RWPE1 (cell line): Measurements from ENCODE around the gene CHSY1.

Source experiments
- CTCF ChIA-PET: fragments of 350-600 bp; sonication (Branson Sonifier 250); formaldehyde crosslinking; extraction: SDS; loops from one replicate; lab custom pipeline; 2021; lab: Yijun Ruan, JAX
- POLR2A ChIA-PET: fragments of 400-600 bp; formaldehyde crosslinking; extraction: SDS; loops from one replicate; lab custom pipeline; 2020; ENCODE audit warnings: antibody characterized with exemption; ENCODE audit not compliant: low non-redundant PET; lab: Yijun Ruan, JAX
- DNase-seq: peaks from one replicate; pipeline ENCODE4 v3.0.0; 2012; ENCODE audit warnings: low spot score
- H3K27ac ChIP-seq: fragments of 450-650 bp; 2 replicates; pipeline ENCODE4 v1.5.1; 2017
- TF ChIP-seq, protein P1 (sequence below): fragments of 450-650 bp; conservative IDR thresholded peaks from 2 replicates; pipeline ENCODE4 v1.5.1; 2017; ENCODE audit warnings: low read depth, mild to moderate bottlenecking

The CHSY1 gene

DNA sequence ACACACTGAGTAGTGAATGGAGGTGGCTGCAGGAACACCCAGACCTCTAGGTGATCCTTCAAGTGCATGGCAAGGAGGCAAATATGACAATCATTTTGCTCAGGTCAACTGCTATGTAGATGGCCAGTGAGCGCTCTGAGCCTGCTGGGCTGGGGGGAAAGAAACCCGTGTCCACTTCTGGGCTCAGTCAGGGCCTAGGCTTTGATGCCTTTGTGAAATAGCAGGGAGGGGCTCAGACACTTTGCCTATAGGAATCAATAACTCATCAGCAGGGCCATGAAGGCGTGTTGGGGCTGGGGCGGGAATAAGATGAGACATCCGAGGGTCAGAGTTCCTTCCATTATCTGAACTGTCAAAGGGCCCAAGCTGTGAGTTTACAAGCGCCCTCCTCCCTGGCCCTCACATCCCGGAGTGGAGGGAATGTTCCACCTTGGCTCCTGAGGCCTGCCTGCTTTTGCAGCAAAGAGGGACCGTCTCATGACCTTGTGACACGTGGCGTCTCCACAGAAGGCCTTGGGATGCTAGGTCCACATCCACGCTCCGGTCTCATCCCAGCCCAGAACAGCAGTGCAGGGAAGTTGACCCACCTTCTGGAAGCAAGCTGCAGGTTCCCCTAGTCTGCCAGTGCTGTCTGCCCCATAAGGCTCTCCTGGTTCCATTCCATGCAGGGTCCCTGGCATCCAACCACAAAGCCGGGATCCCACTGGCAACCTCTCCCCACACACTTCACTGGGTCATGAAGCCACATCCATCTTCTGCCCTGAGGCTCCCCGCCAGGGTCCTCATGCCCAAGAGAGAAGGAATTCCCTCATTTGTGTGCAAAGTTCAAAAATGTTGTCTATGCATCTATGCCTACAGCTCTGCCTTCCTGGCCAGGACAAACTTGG is 78.4 kb downstream of the CHSY1 start:
- no peak for DNase-seq
- CTCF ChIA-PET: no interaction called here
- H3K27ac ChIP-seq: peak overlapping the region; percentile 75
- TF ChIP-seq, protein P1, sequence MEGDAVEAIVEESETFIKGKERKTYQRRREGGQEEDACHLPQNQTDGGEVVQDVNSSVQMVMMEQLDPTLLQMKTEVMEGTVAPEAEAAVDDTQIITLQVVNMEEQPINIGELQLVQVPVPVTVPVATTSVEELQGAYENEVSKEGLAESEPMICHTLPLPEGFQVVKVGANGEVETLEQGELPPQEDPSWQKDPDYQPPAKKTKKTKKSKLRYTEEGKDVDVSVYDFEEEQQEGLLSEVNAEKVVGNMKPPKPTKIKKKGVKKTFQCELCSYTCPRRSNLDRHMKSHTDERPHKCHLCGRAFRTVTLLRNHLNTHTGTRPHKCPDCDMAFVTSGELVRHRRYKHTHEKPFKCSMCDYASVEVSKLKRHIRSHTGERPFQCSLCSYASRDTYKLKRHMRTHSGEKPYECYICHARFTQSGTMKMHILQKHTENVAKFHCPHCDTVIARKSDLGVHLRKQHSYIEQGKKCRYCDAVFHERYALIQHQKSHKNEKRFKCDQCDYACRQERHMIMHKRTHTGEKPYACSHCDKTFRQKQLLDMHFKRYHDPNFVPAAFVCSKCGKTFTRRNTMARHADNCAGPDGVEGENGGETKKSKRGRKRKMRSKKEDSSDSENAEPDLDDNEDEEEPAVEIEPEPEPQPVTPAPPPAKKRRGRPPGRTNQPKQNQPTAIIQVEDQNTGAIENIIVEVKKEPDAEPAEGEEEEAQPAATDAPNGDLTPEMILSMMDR: no peak
- POLR2A ChIA-PET: no interaction called here

DNA sequence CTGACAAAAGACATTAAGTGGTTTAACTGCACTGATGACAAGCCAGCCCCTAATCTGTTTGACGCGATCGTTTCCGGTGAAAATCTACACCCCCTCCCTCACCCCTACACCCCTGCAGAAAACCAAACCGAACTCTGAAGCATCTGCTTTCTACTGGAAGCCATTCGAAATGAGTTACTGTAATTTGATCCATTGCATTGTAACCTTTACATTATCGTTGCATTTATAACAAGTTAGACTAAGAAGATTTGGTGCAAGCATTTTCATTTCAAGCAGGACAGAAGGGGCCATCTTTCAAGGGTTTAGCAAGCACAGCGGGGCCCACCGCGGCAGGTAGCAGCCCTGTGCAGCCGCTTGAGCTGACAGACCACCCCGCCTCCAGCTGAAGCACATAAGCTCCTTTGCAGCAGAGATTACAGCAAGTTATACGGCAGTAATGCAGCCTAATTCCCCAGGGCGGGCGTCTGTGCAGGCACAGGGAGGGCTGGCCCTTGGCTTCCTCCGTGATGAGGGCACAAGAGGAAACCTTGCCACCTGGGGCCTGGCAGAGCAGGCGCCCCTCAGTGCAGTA is 79.3 kb downstream of the CHSY1 start:
- POLR2A ChIA-PET: no interaction called here
- no peak for DNase-seq
- CTCF ChIA-PET: interaction anchor here (1.3 kb wide), 1 partner anchor 9 kb away, joined by 3 read pairs; no protein-coding TSS in a partner anchor
- peak overlapping the region; percentile 75 for H3K27ac ChIP-seq
- TF ChIP-seq, protein P1: no peak

DNA sequence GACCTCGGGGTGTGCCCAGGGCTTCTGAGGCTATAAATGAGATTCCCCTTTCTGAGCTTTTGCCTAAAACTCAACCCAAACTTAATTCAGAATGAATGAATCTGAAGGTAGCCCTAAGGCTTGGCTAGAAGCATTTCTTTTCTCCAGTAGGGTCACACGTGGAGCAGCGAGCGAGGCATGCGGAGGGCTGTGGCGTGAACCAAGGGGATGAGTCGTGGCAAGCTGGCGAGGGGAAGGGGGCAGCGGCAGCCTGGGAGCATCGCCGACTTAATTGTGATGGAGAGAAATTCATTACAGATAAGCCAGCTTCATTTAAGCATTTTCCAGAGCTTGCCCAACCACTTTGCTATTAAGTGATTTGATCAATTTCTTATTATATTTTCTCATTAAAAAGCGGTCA is 79.9 kb downstream of the CHSY1 start:
- ChIA-PET POLR2A (no interaction called here), CTCF (interaction anchor here (1.3 kb wide), 1 partner anchor 9 kb away, joined by 3 read pairs; no protein-coding TSS in a partner anchor)
- peak overlapping the region; percentile 96 for H3K27ac ChIP-seq
- TF ChIP-seq, protein P1: no peak
- no peak for DNase-seq

DNA sequence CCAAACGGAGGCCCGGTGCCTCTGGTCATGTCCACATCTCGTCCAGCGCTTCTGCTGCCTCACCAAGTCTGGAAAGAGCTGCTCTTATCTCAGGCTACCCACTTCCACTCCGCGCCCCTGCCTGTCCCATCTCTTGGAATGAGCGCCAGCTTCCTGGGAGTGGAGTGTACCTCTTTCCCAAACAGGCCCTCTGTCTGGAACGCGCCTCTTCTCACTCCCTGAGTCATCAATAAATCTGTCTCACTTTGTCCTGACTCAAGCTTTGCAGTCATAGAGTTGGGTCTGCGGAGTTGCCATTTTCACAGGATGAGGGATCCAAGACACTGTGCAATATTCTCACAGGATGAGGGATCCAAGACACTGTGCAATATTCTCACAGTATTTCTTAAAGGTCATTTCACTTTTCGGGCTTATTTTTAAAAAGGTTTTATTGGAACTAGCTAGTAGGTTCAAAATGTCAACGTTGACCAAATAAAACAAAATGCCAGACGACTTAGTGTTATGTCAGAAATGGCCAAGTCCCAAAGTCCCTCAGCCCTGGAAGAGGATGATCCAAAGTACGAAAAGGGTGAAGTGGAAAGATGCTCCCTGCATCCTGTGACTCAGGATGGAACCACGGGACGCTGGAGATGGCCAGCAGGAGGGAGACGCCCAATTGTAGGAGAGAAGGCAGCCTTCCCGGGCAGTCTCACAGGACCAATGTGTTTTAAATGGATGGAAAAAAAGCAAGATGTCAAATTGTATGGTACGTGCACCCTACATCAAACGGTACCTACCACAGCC is 81.1 kb downstream of the CHSY1 start:
- peak; percentile 81 for DNase-seq
- peak overlapping the region; percentile 96 for H3K27ac ChIP-seq
- TF ChIP-seq, protein P1: no peak
- CTCF ChIA-PET: interaction anchor here (0.5 to 1.3 kb wide), 4 partner anchors 10 to 70 kb away, joined by 3 to 4 read pairs (median 3); no protein-coding TSS in a partner anchor
- POLR2A ChIA-PET: no interaction called here

DNA sequence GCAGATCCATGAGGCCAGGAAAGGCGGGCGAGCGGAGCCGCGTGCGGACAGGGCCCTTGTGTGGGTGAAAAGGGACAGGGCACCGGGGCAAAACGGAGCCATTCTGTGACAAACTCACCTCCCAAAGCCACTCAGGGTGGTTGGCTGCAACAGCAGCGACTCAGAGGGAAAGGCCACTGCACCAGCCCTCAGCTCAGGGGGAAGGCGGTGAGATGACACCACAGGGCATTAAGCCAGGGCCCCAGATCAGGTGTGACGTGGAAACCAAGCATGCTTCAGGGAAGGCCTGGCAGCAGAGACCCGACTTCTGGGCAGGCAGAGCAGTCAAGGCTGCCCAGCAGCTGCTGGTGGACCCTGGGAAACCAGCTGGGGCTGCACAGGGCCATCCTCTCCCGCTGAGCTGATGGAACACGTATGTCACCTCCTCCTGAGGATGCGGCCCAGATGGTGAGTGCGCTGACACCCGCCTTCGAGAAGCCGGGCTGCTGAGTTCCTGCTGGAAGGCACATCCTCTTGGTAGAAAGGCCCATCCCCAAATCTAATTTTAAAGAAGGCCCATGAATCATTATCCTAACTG is 82.3 kb downstream of the CHSY1 start:
- POLR2A ChIA-PET: no interaction called here
- TF ChIP-seq, protein P1: no peak
- no peak for DNase-seq
- CTCF ChIA-PET: no interaction called here
- peak overlapping the region; percentile 96 for H3K27ac ChIP-seq
